ENCODE results near the gene CRIM1.
"Not testable (repeated sequence)": the region's sequence is repeated elsewhere in the genome, so short reads cannot be mapped to it uniquely, and the experiment has no call there.

CRIM1 gene, protein sequence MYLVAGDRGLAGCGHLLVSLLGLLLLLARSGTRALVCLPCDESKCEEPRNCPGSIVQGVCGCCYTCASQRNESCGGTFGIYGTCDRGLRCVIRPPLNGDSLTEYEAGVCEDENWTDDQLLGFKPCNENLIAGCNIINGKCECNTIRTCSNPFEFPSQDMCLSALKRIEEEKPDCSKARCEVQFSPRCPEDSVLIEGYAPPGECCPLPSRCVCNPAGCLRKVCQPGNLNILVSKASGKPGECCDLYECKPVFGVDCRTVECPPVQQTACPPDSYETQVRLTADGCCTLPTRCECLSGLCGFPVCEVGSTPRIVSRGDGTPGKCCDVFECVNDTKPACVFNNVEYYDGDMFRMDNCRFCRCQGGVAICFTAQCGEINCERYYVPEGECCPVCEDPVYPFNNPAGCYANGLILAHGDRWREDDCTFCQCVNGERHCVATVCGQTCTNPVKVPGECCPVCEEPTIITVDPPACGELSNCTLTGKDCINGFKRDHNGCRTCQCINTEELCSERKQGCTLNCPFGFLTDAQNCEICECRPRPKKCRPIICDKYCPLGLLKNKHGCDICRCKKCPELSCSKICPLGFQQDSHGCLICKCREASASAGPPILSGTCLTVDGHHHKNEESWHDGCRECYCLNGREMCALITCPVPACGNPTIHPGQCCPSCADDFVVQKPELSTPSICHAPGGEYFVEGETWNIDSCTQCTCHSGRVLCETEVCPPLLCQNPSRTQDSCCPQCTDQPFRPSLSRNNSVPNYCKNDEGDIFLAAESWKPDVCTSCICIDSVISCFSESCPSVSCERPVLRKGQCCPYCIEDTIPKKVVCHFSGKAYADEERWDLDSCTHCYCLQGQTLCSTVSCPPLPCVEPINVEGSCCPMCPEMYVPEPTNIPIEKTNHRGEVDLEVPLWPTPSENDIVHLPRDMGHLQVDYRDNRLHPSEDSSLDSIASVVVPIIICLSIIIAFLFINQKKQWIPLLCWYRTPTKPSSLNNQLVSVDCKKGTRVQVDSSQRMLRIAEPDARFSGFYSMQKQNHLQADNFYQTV

DNA sequence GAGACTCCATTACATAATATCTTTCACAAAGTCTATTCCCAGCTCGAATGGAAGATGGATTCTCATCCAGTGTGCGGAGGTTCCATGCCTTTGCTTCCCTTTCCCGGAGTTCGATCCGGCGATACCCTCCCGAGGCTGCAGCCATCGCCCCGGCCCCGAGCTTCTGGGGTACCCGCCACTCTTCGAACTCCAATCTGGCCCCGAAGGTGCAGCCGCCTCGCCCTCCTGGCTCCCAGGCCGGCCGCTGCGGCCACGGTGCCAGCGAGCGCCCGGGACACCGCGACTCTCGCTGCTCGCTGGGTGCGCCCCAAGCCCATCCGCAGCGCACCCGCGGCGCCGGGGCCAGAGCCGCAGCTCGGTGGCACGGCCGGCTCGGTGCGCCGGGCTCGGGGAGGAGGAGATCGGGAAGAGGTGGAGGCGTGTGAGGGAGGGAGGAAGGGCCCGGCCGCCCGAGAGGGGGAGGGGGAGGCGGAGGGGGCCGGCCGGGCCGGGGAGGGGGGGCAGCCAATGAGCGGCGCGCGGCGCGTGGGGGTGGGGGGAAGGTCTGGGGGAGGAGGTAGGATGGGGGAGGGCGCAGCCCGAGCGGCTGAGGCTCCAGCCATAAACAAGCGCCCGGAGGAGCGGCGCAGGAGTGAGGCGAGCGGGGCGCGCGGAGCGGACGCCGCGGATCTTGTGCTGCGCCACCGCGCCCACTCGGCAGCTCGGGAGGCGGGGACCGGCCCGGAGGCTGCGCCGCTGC is at the start of gene CRIM1:
Gene CRIM1, plus strand, starts transcription at position 628 of the 739 bp plus-strand sequence. CDS start 515 bp downstream, outside the sequence.
- TF ChIP-seq ZFX (IDR thresholded peaks at IDR 0.05; ENCODE audit: borderline replicate concordance): no peak
- TF ChIP-seq, protein P1, sequence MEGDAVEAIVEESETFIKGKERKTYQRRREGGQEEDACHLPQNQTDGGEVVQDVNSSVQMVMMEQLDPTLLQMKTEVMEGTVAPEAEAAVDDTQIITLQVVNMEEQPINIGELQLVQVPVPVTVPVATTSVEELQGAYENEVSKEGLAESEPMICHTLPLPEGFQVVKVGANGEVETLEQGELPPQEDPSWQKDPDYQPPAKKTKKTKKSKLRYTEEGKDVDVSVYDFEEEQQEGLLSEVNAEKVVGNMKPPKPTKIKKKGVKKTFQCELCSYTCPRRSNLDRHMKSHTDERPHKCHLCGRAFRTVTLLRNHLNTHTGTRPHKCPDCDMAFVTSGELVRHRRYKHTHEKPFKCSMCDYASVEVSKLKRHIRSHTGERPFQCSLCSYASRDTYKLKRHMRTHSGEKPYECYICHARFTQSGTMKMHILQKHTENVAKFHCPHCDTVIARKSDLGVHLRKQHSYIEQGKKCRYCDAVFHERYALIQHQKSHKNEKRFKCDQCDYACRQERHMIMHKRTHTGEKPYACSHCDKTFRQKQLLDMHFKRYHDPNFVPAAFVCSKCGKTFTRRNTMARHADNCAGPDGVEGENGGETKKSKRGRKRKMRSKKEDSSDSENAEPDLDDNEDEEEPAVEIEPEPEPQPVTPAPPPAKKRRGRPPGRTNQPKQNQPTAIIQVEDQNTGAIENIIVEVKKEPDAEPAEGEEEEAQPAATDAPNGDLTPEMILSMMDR (IDR thresholded peaks at IDR 0.05): no peak

DNA sequence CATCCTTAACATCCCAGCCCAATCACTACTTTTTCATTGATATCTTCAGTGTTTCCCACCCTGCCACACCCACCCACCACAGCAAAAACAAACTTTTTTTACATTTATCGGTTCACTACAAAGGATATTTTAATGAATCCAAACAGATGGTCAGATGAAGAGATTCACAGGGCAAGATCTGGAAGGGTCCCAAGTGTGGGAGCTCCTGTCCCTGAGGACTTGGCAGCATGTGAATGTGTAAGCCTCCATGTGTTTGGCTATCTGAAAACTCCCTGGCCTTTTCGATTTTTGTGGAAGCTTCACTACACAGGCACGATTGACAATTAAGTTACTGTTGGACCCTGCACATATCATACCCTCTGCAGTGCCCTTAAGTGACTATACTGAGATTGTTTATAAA is 48.1 kb upstream of the CRIM1 start:
- no peak for TF ChIP-seq ZFX (IDR thresholded peaks at IDR 0.05; ENCODE audit: borderline replicate concordance)
- TF ChIP-seq, protein P1 (IDR thresholded peaks at IDR 0.05): no peak
- H3K27ac ChIP-seq: no peak overlapping the region

More for the DNA sequence above, at the start of gene CRIM1:
- H3K27ac ChIP-seq: peak within 1 kb of the TSS; percentile 74

DNA sequence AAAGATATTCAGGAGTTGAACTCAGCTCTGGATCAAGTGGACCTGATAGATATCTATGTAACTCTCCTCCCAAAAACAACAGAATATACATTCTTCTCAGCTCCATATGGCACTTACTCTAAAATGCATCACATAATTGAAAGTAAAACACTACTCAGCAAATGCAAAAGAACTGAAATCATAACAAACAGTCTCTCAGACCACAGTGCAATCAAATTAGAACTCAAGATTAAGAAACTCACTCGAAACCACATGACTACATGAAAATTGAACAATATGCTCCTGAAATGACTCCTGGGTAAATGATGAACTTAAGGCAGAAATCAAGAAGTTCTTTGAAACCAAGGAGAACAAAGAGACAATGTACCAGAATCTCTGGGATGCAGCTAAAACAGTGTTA is 45.1 kb upstream of the CRIM1 start:
- H3K27ac ChIP-seq: not testable (repeated sequence)

DNA sequence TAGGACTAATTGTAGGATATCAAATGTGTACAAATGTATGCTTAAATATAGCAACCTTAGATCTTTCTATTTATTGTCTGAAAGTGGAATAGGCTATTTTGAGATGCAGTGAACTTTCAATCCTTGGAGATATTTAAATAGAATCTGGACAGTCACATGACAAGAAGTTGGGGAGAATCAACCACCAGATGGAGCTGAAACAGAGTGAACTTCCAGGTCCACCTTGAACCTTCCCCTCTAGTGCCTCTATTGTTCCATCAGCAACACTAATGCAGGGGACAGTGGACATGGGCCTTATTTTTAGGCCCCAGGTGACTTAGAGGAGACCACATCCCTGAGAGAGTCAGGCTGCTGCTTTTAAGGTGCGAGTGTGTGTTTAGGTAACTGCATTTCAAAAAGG is 37.0 kb upstream of the CRIM1 start:
- no peak for TF ChIP-seq ZFX (IDR thresholded peaks at IDR 0.05; ENCODE audit: borderline replicate concordance)
- TF ChIP-seq, protein P1 (IDR thresholded peaks at IDR 0.05): peak; percentile 7; the same call in 1 of the 2 replicates
- no peak overlapping the region for H3K27ac ChIP-seq

DNA sequence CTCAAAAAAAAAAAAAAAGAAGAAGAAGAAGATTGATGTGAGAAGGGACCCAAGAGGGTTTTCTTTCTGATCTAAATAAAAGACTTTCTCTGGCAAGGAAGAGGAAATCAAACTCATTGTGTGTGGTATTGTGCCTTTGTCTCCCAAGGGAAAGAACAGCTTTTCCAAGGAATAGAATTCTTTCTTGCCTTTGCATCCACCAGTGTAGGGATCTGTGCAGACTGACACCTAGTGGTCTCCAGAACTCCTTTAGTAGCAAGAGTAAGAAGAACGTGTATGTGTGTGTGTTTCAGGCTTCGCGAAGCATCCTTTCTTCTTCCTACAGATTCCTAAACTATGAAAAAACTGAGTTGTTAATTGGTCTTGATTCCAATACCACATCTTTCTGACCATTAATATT is 33.5 kb upstream of the CRIM1 start:
- TF ChIP-seq, protein P1 (IDR thresholded peaks at IDR 0.05): peak; percentile 75
- TF ChIP-seq ZFX (IDR thresholded peaks at IDR 0.05; ENCODE audit: borderline replicate concordance): no peak

DNA sequence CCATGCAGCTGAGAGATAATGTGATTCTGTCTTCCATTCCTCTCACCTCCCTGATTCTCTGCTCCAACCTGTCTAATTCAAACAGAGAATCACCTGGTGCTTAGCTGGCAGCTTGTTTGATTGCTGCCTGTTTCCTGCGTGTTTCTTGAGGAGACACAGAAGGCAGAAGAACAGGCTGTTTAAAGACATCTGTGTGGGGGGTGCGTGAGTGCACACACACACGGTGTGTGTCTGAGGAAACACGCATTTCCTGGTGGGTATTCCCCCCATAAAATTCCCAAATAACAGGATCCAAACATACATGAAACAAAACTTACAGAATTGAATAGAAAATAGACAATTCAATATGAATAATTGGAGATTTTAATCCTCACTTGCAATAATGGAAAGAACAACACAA is 29.3 kb upstream of the CRIM1 start:
- TF ChIP-seq ZFX (IDR thresholded peaks at IDR 0.05; ENCODE audit: borderline replicate concordance): no peak
- TF ChIP-seq, protein P1 (IDR thresholded peaks at IDR 0.05): no peak
- H3K27ac ChIP-seq: no peak overlapping the region

More for the DNA sequence above, 33.5 kb upstream of the CRIM1 start:
- no peak overlapping the region for H3K27ac ChIP-seq

DNA sequence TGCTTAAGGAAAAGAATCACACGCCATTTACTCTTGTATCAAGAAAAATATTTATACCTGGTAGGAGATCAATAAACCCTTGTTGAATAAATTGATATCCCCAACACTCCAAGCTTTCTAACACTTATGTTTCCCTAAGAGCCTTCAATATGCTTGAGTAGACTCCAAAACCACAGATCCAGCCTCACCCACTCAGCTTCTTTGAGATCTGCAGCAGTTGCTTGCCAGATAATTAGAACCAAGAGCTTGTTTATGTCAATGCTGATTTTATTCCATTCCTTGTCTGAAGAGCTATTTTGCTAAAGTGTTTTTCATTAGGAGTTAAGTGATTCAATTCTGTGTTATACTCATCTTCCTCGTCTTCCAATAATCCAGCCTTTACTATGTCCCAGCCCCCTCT is 26.3 kb upstream of the CRIM1 start:
- TF ChIP-seq, protein P1 (IDR thresholded peaks at IDR 0.05): no peak
- no peak for TF ChIP-seq ZFX (IDR thresholded peaks at IDR 0.05; ENCODE audit: borderline replicate concordance)
- no peak overlapping the region for H3K27ac ChIP-seq

Measured in 22Rv1 (cell line).